K562 (cell line): ENCODE data around the gene CYB561A3. TPM values are rescaled to one million over a fixed set of nuclear protein-coding genes. Genes with fewer than 3 reads are reported as not detected.

Experiments
- ATF7 ChIP-seq: fragments of 450-650 bp; IDR thresholded peaks from 2 replicates; pipeline ENCODE4 v1.7.1; 2014; ENCODE audit warnings: mild to moderate bottlenecking, moderate library complexity
- BCL6 ChIP-seq: fragments of 250-450 bp; sonication (Bioruptor Pico); IDR thresholded peaks from 2 replicates; pipeline ENCODE4 v1.4.0; 2020
- BHLHE40 ChIP-seq: IDR thresholded peaks from 2 replicates; pipeline ENCODE4 v1.6.1; 2011; ENCODE audit warnings: low read length, improper control_type of control experiment
- BRF1 ChIP-seq: IDR thresholded peaks from 3 replicates; pipeline ENCODE4 v1.6.1; 2011; ENCODE audit warnings: borderline replicate concordance, mild to moderate bottlenecking; ENCODE audit not compliant: insufficient read length; ENCODE audit errors: extremely low read depth
- CHAMP1 ChIP-seq: fragments of 450-650 bp; IDR thresholded peaks from 2 replicates; pipeline ENCODE4 v1.6.1; 2016; ENCODE audit warnings: mild to moderate bottlenecking
- CREB3L1 ChIP-seq: fragments of 450-650 bp; IDR thresholded peaks from 2 replicates; pipeline ENCODE4 v1.6.1; 2014; ENCODE audit warnings: low read depth, mild to moderate bottlenecking, moderate library complexity, borderline replicate concordance
- DDX20 ChIP-seq: fragments of 450-650 bp; IDR thresholded peaks from 2 replicates; pipeline ENCODE4 v1.6.1; 2016; ENCODE audit warnings: missing genetic modification characterization, low read depth, mild to moderate bottlenecking, missing compliant biosample characterization, moderate library complexity
- E2F3 ChIP-seq: fragments of 250-450 bp; sonication (Bioruptor Pico); IDR thresholded peaks from 2 replicates; pipeline ENCODE4 v1.4.0; 2020; ENCODE audit warnings: mild to moderate bottlenecking
- ELF4 ChIP-seq: fragments of 450-650 bp; formaldehyde crosslinking; IDR thresholded peaks from 2 replicates; pipeline ENCODE4 v1.4.0; 2022; ENCODE audit warnings: missing genetic modification characterization
- EP300 ChIP-seq: IDR thresholded peaks from 2 replicates; pipeline ENCODE4 v1.6.1; 2012; ENCODE audit warnings: low read length, improper control_type of control experiment
- GTF2E2 ChIP-seq: fragments of 200-800 bp; sonication (Bioruptor generic); IDR thresholded peaks from 2 replicates; pipeline ENCODE4 v1.6.1; 2016; ENCODE audit warnings: missing genetic modification characterization, missing compliant biosample characterization
- MXD1 ChIP-seq: fragments of 250-450 bp; sonication (Bioruptor Pico); IDR thresholded peaks from 2 replicates; pipeline ENCODE4 v1.8.0; 2021; ENCODE audit warnings: borderline replicate concordance, mild to moderate bottlenecking, moderate library complexity; ENCODE audit not compliant: poor library complexity, severe bottlenecking
- NCOA2 ChIP-seq, 2 experiments: fragments of 450-650 bp; IDR thresholded peaks; 2 replicates each; pipeline ENCODE4 v1.6.1; 2018; ENCODE audit warnings: mild to moderate bottlenecking in 2 of 2, moderate library complexity in 1 of 2; ENCODE audit not compliant: partially characterized antibody in 2 of 2
- RBFOX2 ChIP-seq: fragments of 200-400 bp; formaldehyde crosslinking; IDR thresholded peaks from 2 replicates; pipeline ENCODE4 v1.6.1; 2017; ENCODE audit warnings: low read depth, mild to moderate bottlenecking, low read length, moderate library complexity
- SLC30A9 ChIP-seq: fragments of 250-450 bp; sonication (Bioruptor Pico); IDR thresholded peaks from 2 replicates; pipeline ENCODE4 v1.8.0; 2022; ENCODE audit warnings: mild to moderate bottlenecking, moderate library complexity
- SUPT5H ChIP-seq: fragments of 450-650 bp; IDR thresholded peaks from 2 replicates; pipeline ENCODE4 v1.6.1; 2016
- TAF7 ChIP-seq: fragments of 450-650 bp; IDR thresholded peaks from 2 replicates; pipeline ENCODE4 v1.6.1; 2016; ENCODE audit warnings: missing genetic modification characterization, missing compliant biosample characterization
- TBP ChIP-seq: optimal IDR thresholded peaks from 2 replicates; pipeline ENCODE3; 2011; ENCODE audit warnings: low read depth, low read length, improper control_type of control experiment
- ZBTB43 ChIP-seq: sonication (generic); formaldehyde crosslinking; IDR thresholded peaks from 2 replicates; pipeline ENCODE4 v1.8.0; 2023; ENCODE audit warnings: mild to moderate bottlenecking, missing genetic modification reagents
- ZBTB9 ChIP-seq: fragments of 450-650 bp; formaldehyde crosslinking; IDR thresholded peaks from 2 replicates; pipeline ENCODE4 v1.4.0; 2020; ENCODE audit warnings: mild to moderate bottlenecking, moderate library complexity
- ZNF3 ChIP-seq: fragments of 250-450 bp; sonication (Bioruptor Pico); IDR thresholded peaks from 2 replicates; pipeline ENCODE4 v1.5.0; 2021; ENCODE audit warnings: mild to moderate bottlenecking, moderate library complexity
- ZNF507 ChIP-seq: conservative IDR thresholded peaks from 2 replicates; pipeline ENCODE4 v1.6.1; 2017; ENCODE audit warnings: missing genetic modification characterization, missing compliant biosample characterization
- polyA plus RNA-seq, 8 experiments: library from polyadenylated mRNA; depleted of rRNA in 4 of 8; stranded (reverse) in 5 of 8; unstranded in 3 of 8; fragments of >200 nt; fragmentation: Nextera tagmentation in 2 of 8; fragmentation: Illumina TruSeq in 1 of 8; extraction: Ambion mirVana in 2 of 8; extraction: Trizol in 1 of 8; gene quantifications; 2 replicates each; pipeline versions ENCODE4 v1.2.1 to v1.2.3, GENCODE V29; 2011 to 2014; ENCODE audit warnings: inconsistent platforms in 1 of 8, missing spikeins in 1 of 8
- total RNA-seq, 7 experiments: library from RNA; depleted of rRNA in 6 of 7; stranded (reverse); fragments of >200 nt in 6 of 7; fragmentation: Illumina TruSeq in 2 of 7; extraction: Trizol in 2 of 7; gene quantifications; 2 replicates each; pipeline versions ENCODE4 v1.2.1 to v1.2.3, GENCODE V29; 2011 to 2021; ENCODE audit warnings: low replicate concordance in 1 of 7

CYB561A3 gene
- total and polyA plus RNA-seq, 9 of the 15 experiments (the other 6 are each of a cell fraction or from before 2014, with no cell fraction given) = 29.2 to 78.9 (median 37.9) TPM

- TF ChIP-seq ZBTB9 (CRISPR knock-in tag) (peak; percentile 32; the same call in 1 of the 2 replicates), BCL6 (CRISPR knock-in tag) (no peak), BHLHE40 (peak; percentile 71), NCOA2 (IDR thresholded peaks at IDR 0.05; ENCODE audit: partially characterized antibody in 2 of 2) (no peak), RBFOX2 (peak; percentile 100), ELF4 (CRISPR knock-in tag) (no peak), ZBTB43 (no peak), ZNF507 (tag) (no peak), EP300 (no peak), E2F3 (CRISPR knock-in tag) (0 out of 2 replicates have a peak, but pooled peaks have one; percentile 0), ZNF3 (CRISPR knock-in tag) (no peak), SUPT5H (peak; percentile 90), DDX20 (tag) (no peak), GTF2E2 (tag) (peak; percentile 85), SLC30A9 (CRISPR knock-in tag) (no peak), CHAMP1 (no peak), BRF1 (no peak), MXD1 (peak; percentile 24), CREB3L1 (peak; percentile 96), TBP (peak; percentile 85), ATF7 (peak; percentile 78), TAF7 (tag) (0 out of 2 replicates have a peak, but pooled peaks have one; percentile 11)
Measured at GRCh38 chr11:61332797-61333549, 28.7 kb downstream of the CYB561A3 start, which contains the start of the genes DDB1 and TKFC (continued).
